GM12891 (cell line): ENCODE results near the gene SRP14.

ENCODE experiments used
- POLR2A ChIP-seq: IDR thresholded peaks from 2 replicates; pipeline ENCODE4 v1.6.1; 2011; ENCODE audit warnings: low read depth, low read length, control low read depth
- SPI1 ChIP-seq: IDR thresholded peaks from 2 replicates; pipeline ENCODE4 v1.6.1; 2011; ENCODE audit warnings: low read depth, low read length, control low read depth

DNA sequence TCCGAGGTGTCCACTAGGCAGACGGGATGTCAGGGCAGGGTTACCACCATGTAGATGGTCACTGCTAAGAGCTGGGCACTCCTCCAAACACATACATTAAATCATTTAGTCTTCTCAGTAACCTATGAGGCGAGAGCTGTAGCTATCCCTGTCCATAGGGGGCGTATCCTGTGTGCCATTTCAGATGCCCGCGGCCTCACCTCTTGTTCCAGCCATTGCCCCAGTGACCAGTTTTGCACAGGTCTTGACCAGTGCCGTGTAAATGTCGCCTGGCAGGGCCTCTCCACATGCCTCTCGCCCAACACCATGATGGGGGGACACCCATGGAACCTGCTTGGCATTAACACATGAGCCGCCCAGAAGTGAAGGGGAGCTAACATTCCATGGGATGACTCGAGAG, 20.8 kb upstream of the SRP14 start:
- TF ChIP-seq POLR2A (no peak), SPI1 (no peak)
